Fibroblast of lung (primary cell): ENCODE measurements around the gene PKD2L2.

Experiments
- EZH2 ChIP-seq: IDR thresholded peaks from 2 replicates; pipeline ENCODE4 v1.5.1; 2012; ENCODE audit warnings: low read length, control low read depth, mild to moderate bottlenecking; ENCODE audit errors: missing control alignments
- TF ChIP-seq, protein P1 (sequence below), 2 donors: IDR thresholded peaks in 1 of 2; conservative IDR thresholded peaks in 1 of 2; 1 replicate in 1 of 2; 2 replicates in 1 of 2; pipeline ENCODE4 v1.5.1; 2011 to 2012; ENCODE audit warnings: low read length in 2 of 2, control low read depth in 1 of 2, inconsistent platforms in 1 of 2, low read depth in 1 of 2, mild to moderate bottlenecking in 1 of 2

DNA sequence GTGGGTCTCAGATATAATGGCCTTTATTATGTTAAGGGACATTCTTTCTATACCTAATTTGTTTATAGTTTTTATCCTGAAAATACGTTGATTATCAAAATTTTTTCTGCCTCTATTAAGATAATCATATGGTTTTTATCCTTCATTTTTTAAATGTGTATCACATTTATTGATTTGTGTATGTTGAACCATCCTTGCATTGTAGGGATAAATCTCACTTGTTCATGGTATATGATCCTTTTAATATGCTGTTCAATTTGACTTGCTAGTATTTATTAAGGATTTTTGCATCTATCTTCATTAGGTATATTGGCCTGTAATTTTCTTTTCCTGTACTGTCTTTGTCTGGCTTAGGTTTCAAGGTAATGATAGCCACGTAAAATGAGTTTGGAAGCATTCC, 25.5 kb downstream of the PKD2L2 start:
- TF ChIP-seq, protein P1, sequence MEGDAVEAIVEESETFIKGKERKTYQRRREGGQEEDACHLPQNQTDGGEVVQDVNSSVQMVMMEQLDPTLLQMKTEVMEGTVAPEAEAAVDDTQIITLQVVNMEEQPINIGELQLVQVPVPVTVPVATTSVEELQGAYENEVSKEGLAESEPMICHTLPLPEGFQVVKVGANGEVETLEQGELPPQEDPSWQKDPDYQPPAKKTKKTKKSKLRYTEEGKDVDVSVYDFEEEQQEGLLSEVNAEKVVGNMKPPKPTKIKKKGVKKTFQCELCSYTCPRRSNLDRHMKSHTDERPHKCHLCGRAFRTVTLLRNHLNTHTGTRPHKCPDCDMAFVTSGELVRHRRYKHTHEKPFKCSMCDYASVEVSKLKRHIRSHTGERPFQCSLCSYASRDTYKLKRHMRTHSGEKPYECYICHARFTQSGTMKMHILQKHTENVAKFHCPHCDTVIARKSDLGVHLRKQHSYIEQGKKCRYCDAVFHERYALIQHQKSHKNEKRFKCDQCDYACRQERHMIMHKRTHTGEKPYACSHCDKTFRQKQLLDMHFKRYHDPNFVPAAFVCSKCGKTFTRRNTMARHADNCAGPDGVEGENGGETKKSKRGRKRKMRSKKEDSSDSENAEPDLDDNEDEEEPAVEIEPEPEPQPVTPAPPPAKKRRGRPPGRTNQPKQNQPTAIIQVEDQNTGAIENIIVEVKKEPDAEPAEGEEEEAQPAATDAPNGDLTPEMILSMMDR (conservative IDR thresholded peaks at IDR 0.05 in 1 of 2, IDR thresholded peaks at IDR 0.05 in 1 of 2; ENCODE audit: low read depth in 1 of 2, low read length in 2 of 2) = no peak
- no peak for TF ChIP-seq EZH2
